Germinal center (tissue), 1 donor: ENCODE measurements around the gene MMP15.
A peak's percentile ranks its signal among the peaks of the same experiment; 100 is the strongest.
"Not testable (repeated sequence)": the region's sequence is repeated elsewhere in the genome, so short reads cannot be mapped to it uniquely, and the experiment has no call there.

Experiments used
- DNase-seq: peaks from one replicate; pipeline ENCODE4 v3.0.0; 2012; ENCODE audit warnings: mixed read lengths, low spot score

MMP15 gene

DNA sequence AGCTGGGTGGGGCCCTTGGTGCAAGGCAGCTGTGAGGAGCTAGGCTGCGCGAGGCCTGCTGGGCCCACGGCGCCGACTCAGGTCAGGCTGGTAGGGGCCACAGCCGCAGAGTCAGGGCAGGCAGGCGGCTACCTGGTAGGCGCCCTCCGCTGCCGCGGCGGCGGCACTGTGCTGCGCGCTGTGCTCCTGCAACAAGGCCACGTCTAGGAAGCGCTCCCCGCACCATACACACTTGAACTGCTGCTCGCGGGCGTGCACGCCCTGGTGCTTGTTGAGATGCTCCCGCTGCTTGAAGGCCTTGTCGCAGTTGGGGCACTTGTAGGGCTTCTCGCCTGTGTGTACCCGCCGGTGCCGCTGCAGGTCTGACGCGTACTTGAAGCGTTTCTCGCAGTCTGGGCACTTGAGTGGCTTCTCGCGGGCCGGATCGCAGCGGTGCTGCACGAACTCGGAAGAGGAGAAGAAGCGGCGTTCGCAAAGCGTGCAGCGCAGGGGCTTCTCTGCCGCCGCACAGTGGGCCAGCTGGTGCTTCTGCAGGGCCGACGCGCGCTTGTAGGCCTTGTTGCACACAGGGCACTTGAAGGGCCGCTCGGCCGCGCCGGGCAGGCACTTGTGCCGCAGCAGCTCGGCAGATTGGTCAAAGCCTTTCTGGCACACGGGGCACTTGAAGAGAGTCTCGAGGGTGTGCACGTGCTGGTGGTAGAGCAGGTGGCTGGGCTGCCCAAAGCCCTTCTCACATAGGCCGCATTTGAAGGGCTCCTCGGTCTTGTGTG, 29.0 kb upstream of the MMP15 start:
- no peak for DNase-seq

DNA sequence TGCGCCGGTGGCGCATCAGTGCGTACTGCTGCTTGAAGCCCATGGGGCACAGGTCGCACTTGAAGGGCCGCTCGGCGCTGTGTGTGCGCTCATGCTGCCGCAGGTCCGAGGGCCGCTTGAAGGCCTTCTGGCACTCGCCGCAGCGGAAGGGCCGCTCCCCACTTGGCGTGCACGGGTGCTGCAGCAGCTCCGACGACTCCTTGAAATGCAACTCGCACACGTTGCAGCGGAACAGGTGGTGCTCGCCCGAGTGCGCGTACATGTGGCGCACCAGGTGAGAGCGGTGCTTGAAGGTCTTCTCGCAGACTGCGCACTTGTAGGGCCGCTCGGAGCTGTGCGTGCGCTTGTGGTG, 28.4 kb upstream of the MMP15 start:
- no peak for DNase-seq

DNA sequence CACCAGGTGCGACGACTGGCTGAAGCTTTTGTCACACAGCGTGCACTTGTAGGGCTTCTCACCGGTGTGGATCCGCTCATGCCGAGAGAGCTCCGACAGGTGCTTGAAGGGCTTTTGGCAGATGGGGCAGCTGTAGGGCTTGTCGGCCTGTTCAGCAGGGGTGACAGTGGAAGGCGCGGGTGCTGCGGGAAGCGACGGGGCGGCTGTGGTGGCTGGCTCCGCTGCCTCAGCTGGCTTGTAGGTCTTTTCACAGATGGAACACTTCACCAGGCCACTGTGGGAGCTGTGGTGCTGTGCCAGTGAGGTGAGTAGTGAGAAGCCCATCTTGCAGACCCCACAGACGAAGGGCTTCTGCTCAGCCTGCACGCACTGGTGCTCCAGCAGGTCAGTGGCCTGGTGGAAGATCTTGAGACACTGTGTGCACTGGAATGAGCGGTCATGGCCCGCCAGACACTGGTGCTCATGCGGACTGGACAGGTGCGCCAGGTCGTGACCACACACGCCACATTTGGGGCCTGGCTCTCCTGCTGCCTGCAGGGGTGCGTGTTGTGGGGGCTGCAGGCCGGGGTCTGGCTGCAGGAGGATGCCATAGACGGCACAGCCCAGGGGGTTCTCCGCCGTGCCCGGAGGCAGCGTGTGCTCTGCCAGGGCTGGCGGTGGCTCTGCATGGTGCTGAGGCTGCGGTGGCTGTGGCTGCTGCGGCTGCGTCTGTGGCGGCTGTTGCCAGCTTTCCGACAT, 27.9 kb upstream of the MMP15 start:
- DNase-seq = no peak

DNA sequence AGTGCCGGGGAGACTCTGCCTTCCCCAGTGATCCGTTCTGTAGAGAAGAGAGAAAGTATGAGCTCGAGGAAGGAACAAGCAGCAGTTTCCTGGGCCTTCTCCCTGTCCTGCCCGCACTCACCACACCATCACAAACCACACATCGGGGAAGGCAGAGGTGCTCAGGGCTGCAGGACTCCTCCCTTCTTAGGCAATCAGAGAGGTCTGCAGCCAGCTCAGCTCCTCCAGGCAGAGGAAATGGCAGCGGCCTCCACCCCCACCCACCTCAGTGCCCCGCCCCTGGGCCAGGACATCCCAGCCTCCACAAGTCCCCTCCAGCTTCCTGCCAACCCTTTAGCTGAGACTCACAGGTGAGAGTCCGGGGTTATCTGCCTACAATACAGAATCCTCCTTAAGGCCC, 27.1 kb upstream of the MMP15 start:
- DNase-seq = no peak

DNA sequence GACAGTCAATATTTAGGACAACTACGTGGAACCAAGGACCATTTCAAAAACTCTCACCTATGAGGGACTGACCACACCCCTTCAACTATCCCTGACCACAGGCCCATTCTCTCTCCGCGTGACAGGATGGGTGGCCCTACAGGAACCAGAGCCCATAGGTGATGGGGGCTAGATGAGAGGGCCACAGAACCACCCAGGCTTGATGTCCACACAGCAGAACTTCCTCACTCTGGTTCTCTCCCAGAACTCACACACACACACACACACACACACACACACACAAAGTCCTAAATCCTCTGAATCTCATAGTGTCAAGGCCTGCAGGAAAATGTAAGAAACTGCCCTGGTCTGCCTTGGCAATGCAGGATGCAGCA, 26.6 kb upstream of the MMP15 start:
- DNase-seq = no peak

DNA sequence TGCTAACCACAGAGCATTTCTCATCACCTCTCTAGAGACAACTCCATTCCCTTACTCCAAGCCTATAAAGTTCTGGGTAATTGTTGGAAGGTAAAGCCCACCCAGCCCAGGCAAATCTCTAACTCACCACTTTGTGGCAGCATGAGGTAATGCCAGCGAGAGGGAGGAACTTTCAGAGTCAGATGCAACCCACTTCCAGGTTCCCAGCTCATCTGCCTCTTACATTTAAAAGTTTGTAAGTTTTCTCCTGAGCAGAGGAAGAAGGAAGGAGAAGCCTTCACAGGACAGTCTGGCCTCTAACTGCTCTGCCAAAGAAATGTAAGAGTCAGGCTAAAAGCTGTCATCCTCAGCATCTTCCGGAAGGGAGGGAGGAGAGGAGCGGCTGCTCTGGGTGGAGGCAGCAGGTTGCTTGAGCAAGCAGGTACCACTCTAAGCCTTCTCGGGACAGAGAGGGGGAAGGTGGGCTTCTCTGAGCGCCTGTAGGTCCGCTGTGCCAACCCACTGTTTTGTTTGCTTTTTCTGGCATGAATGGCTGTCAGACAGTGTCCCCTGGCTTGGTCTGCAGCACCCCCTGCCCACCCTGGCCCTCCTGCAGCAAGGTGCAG, 26.1 kb upstream of the MMP15 start:
- DNase-seq = peak; percentile 38

DNA sequence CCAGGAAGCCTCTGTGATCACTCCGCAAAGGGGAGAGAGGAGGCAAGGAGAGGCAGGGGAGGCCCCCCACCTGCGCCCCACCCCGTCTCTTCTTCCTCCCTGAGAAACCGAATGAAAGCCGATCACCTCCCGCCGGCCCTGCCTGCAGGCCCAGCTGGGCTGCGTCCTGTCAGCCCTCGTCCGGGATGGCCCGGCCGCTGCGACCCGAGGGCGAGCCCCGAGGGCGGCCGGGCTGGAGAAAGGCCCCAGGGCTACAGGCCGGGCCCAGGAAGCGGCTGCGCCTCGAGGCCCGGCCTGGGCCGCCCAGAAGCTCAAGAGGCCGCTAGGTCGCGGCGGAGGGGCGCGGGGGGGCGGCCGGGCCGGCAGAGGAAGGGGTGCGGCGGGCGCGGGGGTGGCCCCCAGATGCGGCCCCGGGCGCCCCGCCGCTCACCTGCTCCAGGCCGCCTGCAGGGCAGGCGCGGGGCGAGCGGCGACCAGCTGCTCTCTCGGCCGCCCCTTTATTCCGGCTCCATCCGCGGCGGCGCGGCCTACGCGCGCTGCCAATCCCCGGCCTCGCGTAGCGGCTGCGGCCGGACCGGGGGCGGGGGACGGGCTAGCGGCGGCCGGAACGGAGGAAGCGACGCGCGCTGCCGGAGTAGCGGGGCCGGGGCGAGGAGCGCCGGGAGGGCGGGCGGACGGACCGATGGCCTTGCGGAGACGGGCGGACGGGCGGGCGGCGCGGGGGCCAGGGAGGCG, 25.4 kb upstream of the MMP15 start, which contains the start of gene ZNF319:
Gene ZNF319 (minus strand): TSS at position 702 of the 735 bp plus-strand sequence. CDS start 2,407 bp downstream, outside the sequence.
- DNase-seq = no peak

DNA sequence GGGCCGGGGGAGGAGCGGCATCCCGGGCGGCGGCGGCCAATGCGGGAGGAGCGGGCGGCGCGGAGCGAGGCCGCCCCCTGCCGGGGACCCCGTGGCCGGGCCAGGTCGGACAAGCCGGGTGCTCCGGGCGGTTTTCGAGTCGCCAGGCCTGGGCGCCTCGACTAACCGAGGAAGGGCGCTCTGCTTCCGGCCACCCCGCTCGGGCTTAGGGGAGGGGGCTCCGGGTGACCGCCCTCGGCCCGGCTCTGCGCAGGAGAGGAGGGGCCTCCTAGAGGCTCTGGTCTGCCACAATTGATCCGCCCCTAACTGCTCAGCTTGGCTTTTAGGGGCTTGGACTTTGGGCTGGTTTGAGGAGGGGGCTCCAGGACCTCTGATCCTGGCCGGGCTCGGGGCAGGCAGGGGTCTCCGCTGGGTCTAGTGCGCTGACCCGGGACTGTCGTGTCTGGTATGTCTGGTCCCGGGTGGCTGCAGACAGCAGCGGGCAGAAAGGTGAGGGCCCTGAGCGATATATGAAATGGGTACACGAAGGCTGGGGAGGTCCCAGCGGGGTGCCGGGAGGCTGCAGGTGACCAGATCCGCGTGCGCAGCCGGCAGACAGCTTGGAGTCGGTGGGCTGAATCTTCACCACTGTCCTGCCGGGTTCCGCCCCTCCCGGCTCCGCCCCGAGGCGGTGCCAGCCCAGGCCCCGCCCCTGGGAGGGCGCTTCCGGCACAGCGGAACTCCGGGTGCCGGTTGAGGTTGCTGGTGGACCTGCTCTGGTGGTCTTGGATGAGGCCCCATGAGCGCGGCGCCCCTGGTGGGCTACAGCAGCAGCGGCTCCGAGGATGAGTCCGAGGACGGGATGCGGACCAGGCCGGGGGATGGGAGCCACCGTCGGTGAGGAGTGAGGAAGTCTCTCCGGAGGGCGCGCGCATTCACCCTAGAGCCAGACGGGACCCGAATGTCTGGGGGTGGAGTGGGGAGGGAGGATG, 24.6 kb upstream of the MMP15 start, which contains the start of gene USB1:
Gene USB1 (plus strand): TSS at position 702 of the 971 bp plus-strand sequence. CDS start 77 bp downstream, at position 779.
- peak; percentile 97 for DNase-seq

DNA sequence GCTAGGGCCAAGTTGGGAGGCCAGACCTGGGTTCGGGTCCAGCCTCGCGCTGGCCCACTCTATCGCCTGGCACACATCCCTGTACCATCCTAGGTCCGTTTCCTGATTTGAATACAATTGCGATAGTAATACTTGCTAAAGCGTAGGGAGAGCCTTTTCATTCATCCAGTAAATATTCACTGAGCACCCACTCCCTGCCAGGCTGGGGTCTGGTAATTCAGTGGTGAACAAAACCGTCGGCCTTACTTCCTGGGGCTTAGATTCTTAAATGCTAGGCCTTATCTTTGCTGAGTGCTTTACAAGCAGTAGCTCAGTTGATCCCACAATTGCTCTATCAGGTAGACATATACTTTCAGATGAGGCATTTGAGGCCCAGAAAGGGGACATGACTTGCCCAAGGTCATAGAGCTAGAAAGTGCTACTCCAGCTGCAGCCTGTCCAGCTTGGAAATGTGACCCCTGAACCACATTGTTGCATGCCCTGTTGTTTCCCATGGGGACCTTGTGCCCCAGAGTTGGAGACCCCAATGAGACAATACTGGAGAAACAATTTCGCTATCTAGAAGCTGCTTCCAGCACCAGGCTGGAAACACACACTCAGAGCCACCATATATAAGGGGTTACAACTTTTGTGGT, 23.7 kb upstream of the MMP15 start:
- no peak for DNase-seq

DNA sequence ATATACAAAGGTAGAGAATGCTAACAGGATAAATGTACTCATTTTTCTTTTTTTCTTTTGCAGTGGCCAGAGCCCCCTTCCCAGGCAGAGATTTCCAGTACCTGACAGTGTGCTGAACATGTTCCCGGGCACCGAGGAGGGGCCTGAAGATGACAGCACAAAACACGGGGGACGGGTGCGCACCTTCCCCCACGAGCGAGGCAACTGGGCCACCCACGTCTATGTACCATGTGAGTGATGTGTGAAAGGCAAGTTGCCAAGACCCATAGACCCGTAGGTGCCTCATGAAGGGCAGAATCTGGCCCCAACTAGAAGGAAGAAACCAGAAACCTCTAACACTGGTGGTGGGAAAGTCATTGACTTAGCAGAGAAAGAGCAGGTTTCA, 23.1 kb upstream of the MMP15 start:
- no peak for DNase-seq

DNA sequence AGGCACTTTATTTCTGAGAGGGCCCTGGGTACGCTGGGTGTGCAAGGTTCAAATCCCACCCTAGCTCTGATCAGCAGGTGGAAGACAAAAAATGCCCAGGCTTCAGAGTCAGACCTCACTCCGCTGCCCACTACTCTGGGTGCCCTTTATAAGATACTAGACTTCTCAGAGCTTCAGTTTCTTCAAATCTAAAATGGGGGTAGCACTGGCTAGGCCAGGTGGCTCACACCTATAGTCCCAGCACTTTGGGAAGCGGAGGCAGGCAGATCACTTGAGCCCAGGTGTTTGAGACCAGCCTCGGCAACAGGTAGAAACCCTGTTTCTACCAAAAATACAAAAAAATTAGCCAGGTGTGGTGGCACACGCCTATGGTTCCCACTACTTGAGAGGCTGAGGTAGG, 22.6 kb upstream of the MMP15 start:
- DNase-seq = no peak

DNA sequence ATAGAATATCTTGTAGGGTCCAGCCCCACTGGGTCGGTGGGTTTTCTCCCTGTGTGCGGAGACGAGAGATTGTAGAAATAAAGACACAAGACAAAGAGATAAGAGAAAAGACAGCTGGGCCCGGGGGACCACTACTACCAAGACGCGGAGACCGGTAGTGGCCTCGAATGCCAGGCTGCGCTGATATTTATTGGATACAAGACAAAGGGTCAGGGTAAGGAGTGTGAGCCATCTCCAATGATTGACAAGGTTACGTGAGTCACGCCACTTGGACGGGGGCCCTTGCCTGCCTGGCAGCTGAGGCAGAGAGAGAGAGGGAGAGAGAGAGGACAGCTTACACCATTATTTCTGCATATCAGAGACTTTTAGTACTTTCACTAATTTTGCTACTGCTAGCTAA, 20.8 kb upstream of the MMP15 start:
- DNase-seq = not testable (repeated sequence)

DNA sequence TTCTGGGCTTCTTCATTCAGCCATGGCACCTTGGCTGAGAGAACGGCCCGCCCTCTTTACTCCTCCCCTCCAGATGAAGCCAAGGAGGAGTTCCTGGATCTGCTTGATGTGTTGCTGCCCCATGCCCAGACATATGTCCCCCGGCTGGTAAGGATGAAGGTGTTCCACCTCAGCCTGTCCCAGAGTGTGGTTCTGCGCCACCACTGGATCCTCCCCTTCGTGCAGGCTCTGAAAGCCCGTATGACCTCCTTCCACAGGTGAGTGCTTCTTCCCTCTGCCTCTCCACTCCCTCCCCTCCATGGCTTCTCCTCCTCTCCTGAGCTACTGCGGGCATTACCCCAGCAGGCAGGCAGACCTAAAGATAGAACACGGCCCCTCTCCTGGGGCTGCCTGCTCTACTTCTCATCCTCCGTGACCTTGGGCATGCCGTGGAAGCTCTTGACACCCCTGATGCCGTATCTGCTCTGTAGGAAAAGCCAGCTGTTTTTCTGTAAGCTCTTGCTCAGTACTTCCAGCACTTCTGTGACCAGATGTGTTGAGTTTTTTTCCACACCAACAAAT, 15.6 kb upstream of the MMP15 start:
- DNase-seq = no peak

DNA sequence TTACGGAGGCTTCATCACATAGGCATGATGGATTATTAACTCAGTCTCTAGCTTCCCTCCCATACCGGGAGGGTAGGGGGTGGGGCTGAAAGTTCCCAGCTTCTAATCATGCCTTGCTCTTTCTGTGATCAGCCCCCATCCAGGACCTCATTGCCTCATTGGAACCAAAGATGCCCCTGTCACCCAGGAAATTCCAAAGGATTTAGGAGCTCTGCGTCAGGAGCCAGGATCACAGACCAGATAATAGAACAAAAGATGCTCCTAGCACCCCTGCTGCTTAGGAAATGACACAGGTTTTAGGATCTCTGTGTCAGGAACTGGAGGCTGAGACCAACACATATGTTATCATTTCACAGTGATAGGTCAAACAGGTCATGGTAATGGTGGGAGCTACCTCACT, 14.7 kb upstream of the MMP15 start:
- no peak for DNase-seq

DNA sequence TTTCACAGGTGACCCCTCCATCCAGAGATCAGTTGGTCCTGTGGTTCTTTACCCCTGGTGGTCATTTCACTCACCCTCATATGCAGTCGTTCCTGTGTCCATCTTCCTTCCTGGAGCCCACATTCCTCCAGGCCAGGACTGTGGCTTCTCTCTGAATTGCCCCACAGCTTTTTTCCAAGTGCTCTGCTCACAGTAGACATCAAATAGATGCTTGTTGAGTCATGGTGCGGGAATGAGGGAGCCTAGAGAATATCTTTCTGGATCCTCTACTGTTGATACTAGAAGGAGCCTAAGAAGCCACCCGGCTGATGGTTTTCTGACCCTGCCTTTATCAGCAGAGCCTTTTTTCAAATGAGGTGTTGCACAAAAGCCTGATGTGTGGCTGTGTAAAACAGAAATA, 13.9 kb upstream of the MMP15 start:
- no peak for DNase-seq

DNA sequence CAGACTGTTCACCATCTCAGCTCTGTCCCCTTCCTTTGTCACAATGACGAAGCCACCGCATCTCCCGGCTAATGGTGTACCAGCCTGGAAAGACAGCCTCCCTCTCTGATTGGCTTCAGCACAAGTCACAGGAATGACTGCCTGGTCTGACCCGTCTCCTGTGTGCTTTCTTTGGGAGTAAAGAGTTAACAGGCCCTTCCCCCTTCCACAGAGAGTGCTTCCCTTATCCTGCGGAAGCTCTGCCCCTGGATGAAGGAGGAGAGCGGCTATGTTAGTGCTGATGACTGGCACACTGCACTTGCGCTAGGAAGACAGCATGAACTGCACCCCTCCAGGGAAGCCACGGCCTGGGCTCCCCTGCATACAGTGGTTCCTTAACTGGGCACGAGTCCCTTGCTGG, 13.1 kb upstream of the MMP15 start:
- no peak for DNase-seq

DNA sequence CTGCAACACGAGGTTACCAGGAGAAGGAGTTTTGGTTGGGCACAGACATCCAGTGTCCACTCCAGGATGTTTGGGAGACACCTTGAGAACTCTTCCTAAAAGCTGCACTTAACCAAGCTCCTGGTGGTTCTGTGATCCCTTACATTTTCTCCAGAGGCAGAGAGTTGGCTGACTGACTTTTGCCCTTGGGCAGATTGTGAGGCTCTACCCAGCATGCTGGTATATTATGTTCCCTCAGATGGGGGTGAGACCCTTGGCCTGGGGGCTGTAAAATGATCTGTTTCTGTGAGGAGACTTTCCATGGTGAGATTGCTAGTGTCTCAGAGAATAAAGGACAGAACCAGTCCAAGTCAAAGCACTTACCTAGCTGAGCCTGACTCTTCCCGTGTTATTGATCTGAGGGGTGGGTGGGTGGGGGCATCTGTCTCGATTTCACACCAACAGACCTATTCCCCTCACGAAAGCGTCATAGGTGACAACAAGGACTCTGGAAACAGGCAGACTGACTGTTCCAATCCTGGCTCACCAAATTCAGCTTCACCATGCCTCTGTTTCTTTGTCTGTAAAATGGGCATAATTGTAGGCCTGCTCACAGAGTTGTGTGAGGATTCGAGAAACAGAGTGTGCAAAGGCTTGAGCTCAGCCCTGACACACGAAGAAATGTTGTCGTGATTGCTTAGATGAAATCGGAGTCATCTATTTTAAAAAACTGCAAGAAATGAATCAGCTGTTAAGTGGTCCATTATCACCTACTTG, 12.2 kb upstream of the MMP15 start:
- no peak for DNase-seq

DNA sequence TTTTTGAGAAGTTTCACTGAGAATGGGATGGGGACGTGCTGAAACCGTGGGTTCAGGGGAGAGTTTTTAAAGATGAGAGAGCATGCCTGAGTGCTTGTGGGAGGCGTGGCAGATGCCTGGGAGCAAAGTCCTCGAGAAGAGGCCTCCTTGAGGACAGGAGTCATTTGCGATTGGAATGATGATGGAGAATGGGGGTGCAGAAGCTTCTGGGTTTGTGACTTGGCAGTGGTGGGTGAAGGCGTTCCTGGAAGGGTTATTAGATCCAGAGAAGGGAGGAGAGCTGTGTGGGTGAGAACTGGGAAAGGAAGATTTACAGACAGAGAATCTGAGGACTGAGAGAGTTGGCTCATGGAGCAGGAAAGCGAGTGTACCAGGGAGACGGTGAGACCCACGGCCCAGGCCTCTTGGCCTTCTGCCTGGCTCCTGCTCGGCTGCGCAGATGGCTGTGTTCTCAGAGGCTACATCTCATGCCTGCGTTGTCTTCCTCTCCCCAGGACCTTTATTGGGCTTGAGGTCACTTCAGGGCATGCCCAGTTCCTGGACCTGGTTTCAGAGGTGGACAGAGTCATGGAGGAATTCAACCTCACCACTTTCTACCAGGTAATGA, 8.6 kb upstream of the MMP15 start:
- DNase-seq = no peak

DNA sequence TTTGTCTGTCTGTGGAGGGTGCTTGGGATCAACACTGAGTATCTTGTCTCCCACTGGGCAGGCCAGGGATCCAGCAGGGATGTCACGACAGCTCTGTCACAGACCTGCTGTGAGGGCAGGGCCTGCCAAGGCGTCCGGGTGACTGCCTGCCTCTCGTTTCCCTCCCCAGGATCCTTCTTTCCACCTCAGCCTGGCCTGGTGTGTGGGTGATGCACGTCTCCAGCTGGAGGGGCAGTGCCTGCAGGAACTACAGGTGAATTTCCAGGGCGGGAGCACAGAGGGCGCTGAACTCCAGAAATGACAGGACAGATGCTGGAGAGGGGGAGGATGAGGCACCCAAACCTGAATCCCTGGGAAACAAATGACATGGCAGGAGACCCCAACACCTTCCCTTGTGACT, 6.8 kb upstream of the MMP15 start:
- DNase-seq = no peak
